NCI-H1092 treated with DMSO at 0.1 percent for 48 hours (cell line): ENCODE results near the gene XAF1.
"Not testable (repeated sequence)": the region's sequence is repeated elsewhere in the genome, so short reads cannot be mapped to it uniquely, and the experiment has no call there.

Source experiments
- DNase-seq: peaks from one replicate; lab custom pipeline; 2025; lab: John Stamatoyannopoulos, UW

Gene XAF1

GRCh38 chr17:6753546-6753945, 2.3 kb upstream of the XAF1 start:
- DNase-seq: no peak

- DNase-seq: no peak
Measured at GRCh38 chr17:6755281-6755680, 565 bp upstream of the XAF1 start.

GRCh38 chr17:6756425-6757031, 682 bp downstream of the XAF1 start:
- no peak for DNase-seq

GRCh38 chr17:6757747-6758146, 1.9 kb downstream of the XAF1 start:
- DNase-seq: no peak

DNA sequence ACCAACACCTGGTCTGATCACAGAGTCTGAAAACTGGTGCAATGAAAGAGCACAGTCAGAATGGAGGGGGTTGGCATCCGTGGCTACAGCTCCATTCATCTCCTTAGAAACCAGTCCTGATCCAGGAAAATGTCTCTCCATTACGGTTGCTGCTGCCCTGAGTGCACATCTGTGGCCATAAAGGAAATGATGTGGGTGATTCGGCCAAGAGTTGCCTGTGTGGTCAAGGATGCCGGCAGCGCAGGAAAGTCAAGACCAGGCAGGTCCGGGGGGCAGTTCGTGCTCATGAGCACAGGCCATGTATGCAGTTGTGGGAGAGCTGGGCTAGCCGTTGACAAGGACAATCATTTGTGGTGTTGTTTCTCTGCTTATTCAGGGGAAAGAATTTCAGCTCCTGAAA, 5.9 kb downstream of the XAF1 start:
- DNase-seq: no peak

GRCh38 chr17:6768447-6768846, 12.6 kb downstream of the XAF1 start:
- DNase-seq: no peak

DNA sequence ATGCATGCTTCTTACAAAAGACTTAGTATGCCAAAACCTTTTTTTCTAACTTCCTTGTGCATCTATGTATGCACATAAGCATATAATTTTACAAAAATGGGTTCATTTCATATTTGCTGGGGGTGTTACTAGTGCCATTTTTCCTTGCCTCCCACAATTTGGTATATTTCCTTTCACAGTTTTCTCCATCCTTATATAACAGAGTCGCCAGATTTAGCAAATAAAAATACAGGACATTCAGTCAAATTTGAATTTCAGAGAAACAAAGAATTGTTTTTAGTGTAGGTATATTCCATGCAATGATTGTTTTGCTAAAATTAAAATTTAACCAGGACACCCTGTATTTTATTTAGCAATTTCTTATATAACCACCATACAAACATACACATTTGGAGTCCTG, 16.2 kb downstream of the XAF1 start:
- DNase-seq: no peak

- not testable (repeated sequence) for DNase-seq
Measured at GRCh38 chr17:6774906-6775305, 19.1 kb downstream of the XAF1 start.

DNA sequence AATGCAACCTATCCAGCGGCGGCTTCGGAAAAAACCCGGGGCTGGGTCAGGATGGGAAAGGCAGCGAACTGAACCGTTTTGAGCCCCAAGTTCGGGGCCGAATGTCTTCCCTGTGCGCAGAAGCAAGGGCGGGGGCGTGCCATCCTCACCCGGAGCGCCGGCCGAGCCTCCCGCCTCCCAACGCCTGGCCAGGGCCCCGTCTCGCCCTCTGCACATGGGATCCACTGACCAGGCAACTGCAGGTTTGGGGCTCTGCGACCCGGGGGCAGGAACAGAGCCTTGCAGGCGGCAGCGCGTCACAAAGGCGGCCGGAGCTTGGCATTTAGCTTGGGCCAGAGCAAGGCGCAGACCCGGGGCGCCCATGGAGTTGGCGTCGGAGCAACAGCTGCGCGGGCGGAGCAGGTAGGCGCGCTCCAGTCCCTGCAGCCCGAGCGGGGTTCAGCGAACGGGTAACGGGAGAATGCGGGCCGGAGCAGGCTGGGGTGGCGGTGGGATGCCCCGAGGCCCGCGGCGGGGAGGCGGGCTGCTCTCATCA, 20.1 kb downstream of the XAF1 start, which contains the start of gene FBXO39:
Gene FBXO39 (plus strand): TSS at position 345 of the 535 bp plus-strand sequence. CDS start 3,654 bp downstream, outside the sequence.
- DNase-seq: no peak

- no peak for DNase-seq
Measured at GRCh38 chr17:6779411-6779810, 23.6 kb downstream of the XAF1 start.

GRCh38 chr17:6780001-6780400, 24.2 kb downstream of the XAF1 start:
- no peak for DNase-seq

DNA sequence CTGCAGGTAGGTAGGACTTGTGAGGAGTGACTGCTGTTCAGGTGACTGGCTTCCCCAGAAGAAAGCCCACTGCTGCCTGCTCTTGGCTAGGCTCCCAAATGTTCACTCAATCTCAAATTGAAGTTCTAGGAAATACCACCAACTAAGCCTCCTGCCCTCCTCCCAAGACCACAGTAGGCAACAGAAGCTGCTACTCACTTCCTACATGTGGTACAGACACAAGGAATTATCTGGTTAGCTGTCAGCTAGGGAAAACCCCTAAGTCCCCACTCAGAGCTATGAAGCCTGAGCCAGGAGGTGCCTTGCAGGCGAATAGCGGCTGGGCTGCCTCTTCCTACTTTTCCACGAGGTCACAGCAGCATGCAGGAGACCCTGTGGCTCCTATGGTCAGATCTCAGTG, 25.0 kb downstream of the XAF1 start:
- DNase-seq: no peak

DNA sequence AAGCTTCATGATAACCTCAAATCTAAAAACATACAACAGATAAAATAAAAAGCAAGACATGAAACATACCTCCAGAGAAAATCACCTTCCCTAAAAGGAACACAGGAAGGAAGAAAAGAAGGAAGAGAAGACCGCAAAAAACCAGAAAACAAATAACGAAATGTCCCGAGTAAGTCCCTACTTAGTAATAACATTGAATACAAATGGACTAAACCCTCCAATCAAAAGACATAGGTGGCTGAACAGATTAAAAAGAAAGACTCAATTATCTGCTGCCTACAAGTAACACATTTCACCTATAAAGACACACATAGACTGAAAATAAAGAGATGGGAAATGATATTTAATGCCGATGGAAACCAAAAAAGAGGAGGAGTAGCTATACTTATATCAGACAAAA, 26.4 kb downstream of the XAF1 start:
- no peak for DNase-seq

- DNase-seq: no peak
Measured at GRCh38 chr17:6786618-6787017, 30.8 kb downstream of the XAF1 start.

- no peak for DNase-seq
Measured at GRCh38 chr17:6787081-6787693, 31.3 kb downstream of the XAF1 start.

DNA sequence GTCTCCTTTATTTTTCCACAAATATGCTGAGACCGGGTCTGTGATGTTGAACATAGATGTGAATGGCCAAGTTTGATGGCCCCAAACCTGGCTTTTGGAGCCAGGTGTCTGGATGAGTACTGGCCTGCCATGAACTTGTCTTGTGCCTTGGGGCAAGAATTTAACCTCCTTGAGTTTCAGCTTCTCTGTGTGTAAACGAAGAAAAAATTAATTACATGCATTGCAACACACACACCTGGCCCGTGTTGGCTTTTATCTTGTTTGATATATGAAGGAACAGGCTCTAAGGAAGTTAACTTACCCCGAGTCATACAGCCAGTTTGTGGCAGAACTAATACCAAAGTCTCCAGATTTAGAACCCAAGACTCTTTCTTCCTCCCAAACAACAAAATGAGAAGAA, 33.3 kb downstream of the XAF1 start:
- DNase-seq: no peak

DNA sequence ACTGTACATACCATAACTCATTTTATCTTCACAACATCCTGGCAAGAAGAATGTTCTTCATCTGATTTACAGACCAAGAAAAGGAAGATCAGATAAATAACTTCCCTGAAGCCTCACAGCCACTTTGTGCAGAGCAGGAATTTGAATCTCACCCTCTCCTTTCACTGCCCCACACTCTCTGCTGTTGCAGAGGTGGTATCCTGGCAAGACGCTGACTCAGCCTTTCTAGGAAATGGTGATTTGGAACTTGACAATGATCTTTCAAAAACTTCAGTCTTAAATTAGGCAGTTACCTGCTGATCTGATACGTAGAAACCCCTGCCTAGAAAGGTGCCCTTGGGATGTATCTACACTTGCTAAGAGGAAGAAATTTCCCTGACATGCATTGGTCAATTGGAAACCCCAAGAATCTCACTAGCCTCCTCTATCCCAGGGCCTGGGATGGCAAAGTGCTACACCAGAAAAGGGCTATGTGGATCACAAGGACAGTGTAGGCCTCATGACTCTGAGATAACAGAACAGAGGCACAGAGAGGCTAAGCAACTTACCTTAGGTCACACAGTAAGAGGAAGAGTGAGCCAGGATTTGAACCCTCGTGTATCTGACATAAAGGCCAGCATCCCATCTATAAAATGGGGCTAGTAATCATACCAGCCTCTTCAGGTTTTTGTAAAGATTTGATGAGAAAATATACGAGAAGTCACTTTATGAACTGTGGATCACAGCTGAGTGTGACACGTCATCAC, 38.1 kb downstream of the XAF1 start:
- DNase-seq: no peak

DNA sequence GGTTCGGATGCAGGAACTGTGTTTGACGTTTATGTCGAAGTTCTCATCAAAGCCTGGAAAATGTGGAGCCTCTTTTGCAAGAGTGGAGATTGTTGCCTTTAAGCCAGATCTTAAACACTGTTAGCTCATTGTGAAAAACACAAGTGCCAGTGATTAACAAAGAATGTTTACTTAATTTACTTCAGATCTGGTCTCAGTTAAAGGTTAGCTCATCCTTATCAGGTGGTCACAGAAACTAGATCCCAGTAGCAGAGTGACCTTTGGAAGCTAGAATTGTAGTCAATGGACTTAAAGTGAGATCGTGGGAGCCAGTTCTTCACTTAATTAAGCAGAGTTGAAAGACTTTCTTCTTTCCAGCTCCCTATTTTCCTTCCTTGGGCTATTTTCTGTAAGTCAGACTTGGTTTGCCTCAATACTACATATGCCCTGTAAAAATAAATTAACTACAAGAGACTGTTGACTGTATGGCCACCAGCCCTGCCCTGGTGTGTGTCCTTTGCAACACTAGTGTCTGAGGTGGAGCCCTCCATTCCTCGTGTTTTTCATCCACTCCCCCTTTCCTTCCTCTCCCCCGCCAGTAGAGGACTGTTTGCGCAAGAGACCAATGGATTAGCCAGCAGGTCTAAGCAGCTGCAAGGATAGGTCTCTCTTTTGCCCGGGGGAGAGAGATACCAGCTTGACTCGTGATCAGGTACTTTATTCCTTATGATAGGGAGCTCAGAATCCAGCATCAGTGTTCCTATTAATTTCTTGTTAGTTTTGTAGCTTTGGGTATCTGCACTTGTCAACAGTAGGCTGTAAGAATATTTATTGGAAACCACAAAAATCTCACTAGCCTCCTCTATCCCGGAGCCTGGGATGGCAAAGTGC, 40.4 kb downstream of the XAF1 start:
- DNase-seq: no peak

GRCh38 chr17:6796887-6797490, 41.1 kb downstream of the XAF1 start:
- DNase-seq: no peak

GRCh38 chr17:6797718-6798351, 42.0 kb downstream of the XAF1 start:
- DNase-seq: no peak

DNA sequence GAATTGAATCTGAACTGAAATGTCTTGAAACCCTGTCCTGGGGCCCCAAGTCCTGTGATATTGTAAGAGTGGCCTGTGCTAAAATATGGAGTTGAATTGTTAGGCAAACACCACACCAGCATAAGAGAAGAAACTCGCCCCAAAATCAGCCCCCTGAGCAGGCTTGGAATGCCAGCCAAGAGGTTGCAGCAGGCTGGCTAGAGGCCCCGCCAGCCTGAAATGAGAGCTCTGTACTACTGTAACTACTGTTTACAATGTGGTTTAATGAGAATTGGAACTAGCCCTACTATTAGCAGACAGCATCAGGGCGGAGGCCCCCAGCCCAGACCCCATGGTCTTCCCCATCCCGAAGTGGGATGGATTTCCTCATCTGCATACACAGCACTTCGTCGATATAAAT, 43.9 kb downstream of the XAF1 start:
- DNase-seq: no peak
